ENCODE measurements around the gene EPS8L2. TPM values are rescaled to one million over a fixed set of nuclear protein-coding genes. Genes with fewer than 3 reads are reported as not detected.
A peak's percentile ranks its signal among the peaks of the same experiment; 100 is the strongest.

The EPS8L2 gene
- total and polyA plus RNA-seq, 2 of the 13 experiments (the other 11 are each of a cell fraction or from before 2014, with no cell fraction given) = 89.3 to 416 TPM

- no peak for TF ChIP-seq THAP7 (CRISPR knock-in tag; IDR thresholded peaks at IDR 0.05)
- H4K20me1 ChIP-seq (ENCODE audit: insufficient read depth, low read length) = no peaks in the 10 kb centered on the region
- intact Hi-C loops (cut with micrococcal nuclease; ENCODE audit: unreplicated experiment) (no loop called here), in situ Hi-C loops (cut with HindIII; ENCODE audit: extremely low pct_ligation_motif_present, low pct_unique_long_range_greater_than_20kb) (no loop called here)
- ChIA-PET CTCF (ENCODE audit: low intra/inter-chr PET ratio, low total read pairs) (no interaction called here), POLR2A (interaction anchor here (2.6 kb wide), 1 partner anchor 21 kb away, joined by 6 read pairs; the partner anchor contains the start of genes DEAF1 and TMEM80)
- no peaks in the 10 kb centered on the region for H3K9me3 ChIP-seq (ENCODE audit: low read length)
- ATAC-seq (no peak), DNase-seq (ENCODE audit: low spot score) (no peak), FAIRE-seq (no peak)
- H3K27me3 ChIP-seq (ENCODE audit: control insufficient read depth in 1 of 2, insufficient read depth in 2 of 2, low read length in 2 of 2) = no peaks in the 10 kb centered on the region
- H2AFZ ChIP-seq (ENCODE audit: low read length) = no peak overlapping the region
- no peak overlapping the region for H3K4me3 ChIP-seq (replicated peaks in 1 of 3; ENCODE audit: insufficient read depth in 1 of 3, low read depth in 2 of 3, low read length in 3 of 3)
- WGBS (ENCODE audit: low lambda C conversion rate) = 93% methylated on average over 15 of the region's 17 CpGs
- BruUV-seq (replicated peaks) = no TSS peak
- H3K4me2 ChIP-seq (ENCODE audit: low read depth, low read length) = no peak overlapping the region
- H3K4me1 ChIP-seq (ENCODE audit: insufficient read depth, low read length) = no peaks in the 10 kb centered on the region
- no peak overlapping the region for H3K9ac ChIP-seq (ENCODE audit: insufficient read depth, low read depth, low read length)
- peaks cover 17 to 34% of the 10 kb centered on the region in 2 experiments; a peak in 4 of 5 replicates for H3K36me3 ChIP-seq (replicated peaks in 1 of 2; ENCODE audit: control insufficient read depth in 1 of 2, insufficient read depth in 2 of 2, low read length in 2 of 2)
- H3K79me2 ChIP-seq (ENCODE audit: insufficient read depth, low read length) = no peaks in the 10 kb centered on the region
- no peak overlapping the region for H3K27ac ChIP-seq (ENCODE audit: extremely low read length, insufficient read depth, low read length)
Observed at GRCh38 chr11:674406-674805, 31.6 kb upstream of the EPS8L2 start.

GRCh38 chr11:678297-678696, 27.7 kb upstream of the EPS8L2 start:
- Histone ChIP-seq H2AFZ (ENCODE audit: low read length) (no peak overlapping the region), H3K27me3 (ENCODE audit: control insufficient read depth in 1 of 2, insufficient read depth in 2 of 2, low read length in 2 of 2) (no peaks in the 10 kb centered on the region), H3K9ac (ENCODE audit: insufficient read depth, low read depth, low read length) (no peak overlapping the region), H3K79me2 (ENCODE audit: insufficient read depth, low read length) (no peaks in the 10 kb centered on the region), H3K36me3 (replicated peaks in 1 of 2; ENCODE audit: control insufficient read depth in 1 of 2, insufficient read depth in 2 of 2, low read length in 2 of 2) (peaks cover 23 to 58% of the 10 kb centered on the region in 2 experiments; a peak in 4 of 5 replicates), H4K20me1 (ENCODE audit: insufficient read depth, low read length) (no peaks in the 10 kb centered on the region), H3K4me3 (replicated peaks in 1 of 3; ENCODE audit: insufficient read depth in 1 of 3, low read depth in 2 of 3, low read length in 3 of 3) (no peak overlapping the region), H3K4me1 (ENCODE audit: insufficient read depth, low read length) (no peaks in the 10 kb centered on the region), H3K4me2 (ENCODE audit: low read depth, low read length) (no peak overlapping the region), H3K9me3 (ENCODE audit: low read length) (no peaks in the 10 kb centered on the region), H3K27ac (ENCODE audit: extremely low read length, insufficient read depth, low read length) (no peak overlapping the region)
- ChIA-PET CTCF (ENCODE audit: low intra/inter-chr PET ratio, low total read pairs) (no interaction called here), POLR2A (no interaction called here)
- in situ Hi-C loops (cut with HindIII; ENCODE audit: extremely low pct_ligation_motif_present, low pct_unique_long_range_greater_than_20kb) = no loop called here
- FAIRE-seq (no peak), DNase-seq (ENCODE audit: low spot score) (no peak), ATAC-seq (no peak)
- no TSS peak for BruUV-seq (replicated peaks)
- WGBS (ENCODE audit: low lambda C conversion rate) = 93% methylated on average over 2 of the region's 3 CpGs
- intact Hi-C loops (cut with micrococcal nuclease; ENCODE audit: unreplicated experiment) = no loop called here
- TF ChIP-seq ZBTB40 (IDR thresholded peaks at IDR 0.05) = no peak
- TF ChIP-seq ZBTB40 (CRISPR knock-in tag; IDR thresholded peaks at IDR 0.05) = peak; percentile 57; the same call in 1 of the 2 replicates
- TF ChIP-seq TIGD3 (CRISPR knock-in tag; IDR thresholded peaks at IDR 0.05; ENCODE audit: borderline replicate concordance) = no peak

Data from HepG2 (cell line).